LNCaP clone FGC (cell line): ENCODE data around the gene LPIN3.
A peak's percentile ranks its signal among the peaks of the same experiment; 100 is the strongest.

Experiments
- DNase-seq: peaks from one replicate; pipeline ENCODE4 v3.0.0-alpha.2; 2011; ENCODE audit warnings: low read depth
- H3K4me3 ChIP-seq: 2 replicates; pipeline ENCODE4 v1.5.1; 2011; ENCODE audit warnings: mild to moderate bottlenecking, low read depth, low read length, control low read depth
- CTCF ChIP-seq: IDR thresholded peaks from 2 replicates; pipeline ENCODE4 v1.5.1; 2012; ENCODE audit warnings: mild to moderate bottlenecking; ENCODE audit not compliant: control insufficient read depth, insufficient read depth; ENCODE audit errors: extremely low read depth

LPIN3 gene

GRCh38 chr20:41334443-41335421, 5.9 kb upstream of the LPIN3 start:
- no peak for TF ChIP-seq CTCF
- DNase-seq: no peak
- no peak overlapping the region for H3K4me3 ChIP-seq

- TF ChIP-seq CTCF: no peak
- no peak overlapping the region for H3K4me3 ChIP-seq
- no peak for DNase-seq
These were observed 5.0 kb upstream of the LPIN3 start for GRCh38 chr20:41335591-41335990.

GRCh38 chr20:41336711-41337492, 3.7 kb upstream of the LPIN3 start:
- DNase-seq: no peak
- no peak for TF ChIP-seq CTCF

GRCh38 chr20:41339957-41340326, 679 bp upstream of the LPIN3 start:
- DNase-seq: peak; percentile 73
- peak overlapping the region; percentile 67 for H3K4me3 ChIP-seq
- TF ChIP-seq CTCF: peak; percentile 96

More at GRCh38 chr20:41336711-41337492, 3.7 kb upstream of the LPIN3 start:
- no peak overlapping the region for H3K4me3 ChIP-seq

- DNase-seq: no peak
- no peak overlapping the region for H3K4me3 ChIP-seq
- TF ChIP-seq CTCF: no peak
These were observed 2.1 kb downstream of the LPIN3 start for GRCh38 chr20:41342474-41343464.

- TF ChIP-seq CTCF: no peak
- H3K4me3 ChIP-seq: no peak overlapping the region
- peak; percentile 37 for DNase-seq
These were observed 3.9 kb downstream of the LPIN3 start for GRCh38 chr20:41344477-41344876.
